LNCaP clone FGC (cell line): ENCODE results near the gene RUFY1.

Experiments
- DNase-seq: peaks from one replicate; pipeline ENCODE4 v3.0.0-alpha.2; 2011; ENCODE audit warnings: low read depth
- H3K4me3 ChIP-seq: 2 replicates; pipeline ENCODE4 v1.5.1; 2011; ENCODE audit warnings: mild to moderate bottlenecking, low read depth, low read length, control low read depth
- CTCF ChIP-seq: IDR thresholded peaks from 2 replicates; pipeline ENCODE4 v1.5.1; 2012; ENCODE audit warnings: mild to moderate bottlenecking; ENCODE audit not compliant: control insufficient read depth, insufficient read depth; ENCODE audit errors: extremely low read depth

RUFY1 gene

GRCh38 chr5:179568721-179569120 lies 18.4 kb downstream of the RUFY1 start:
- TF ChIP-seq CTCF = no peak
- H3K4me3 ChIP-seq = no peak overlapping the region
- no peak for DNase-seq

GRCh38 chr5:179572386-179572785 lies 22.0 kb downstream of the RUFY1 start:
- H3K4me3 ChIP-seq = no peak overlapping the region
- DNase-seq = no peak
- TF ChIP-seq CTCF = no peak

- no peak for DNase-seq
- no peak overlapping the region for H3K4me3 ChIP-seq
- no peak for TF ChIP-seq CTCF
Measured at GRCh38 chr5:179577286-179577960, 27.1 kb downstream of the RUFY1 start.

- no peak overlapping the region for H3K4me3 ChIP-seq
- no peak for TF ChIP-seq CTCF
- DNase-seq = no peak
Measured at GRCh38 chr5:179585941-179586401, 35.6 kb downstream of the RUFY1 start.

- DNase-seq = no peak
- H3K4me3 ChIP-seq = no peak overlapping the region
- no peak for TF ChIP-seq CTCF
Measured at GRCh38 chr5:179588166-179588565, 37.8 kb downstream of the RUFY1 start.

GRCh38 chr5:179595916-179596315 lies 45.6 kb downstream of the RUFY1 start:
- DNase-seq = no peak
- no peak overlapping the region for H3K4me3 ChIP-seq
- TF ChIP-seq CTCF = no peak

GRCh38 chr5:179596421-179596820 lies 46.1 kb downstream of the RUFY1 start:
- DNase-seq = no peak
- no peak overlapping the region for H3K4me3 ChIP-seq
- no peak for TF ChIP-seq CTCF
